HepG2 (cell line): Measurements from ENCODE around the gene SFT2D1. TPM values are rescaled to one million over a fixed set of nuclear protein-coding genes. Genes with fewer than 3 reads are reported as not detected.
A peak's percentile ranks its signal among the peaks of the same experiment; 100 is the strongest.

Source experiments
- ATAC-seq: fragments of 200-7000 bp; cut with Tn5 transposase; 3 replicates; pipeline ENCODE4 v1.9.1; 2020; ENCODE audit warnings: mild to moderate bottlenecking, moderate library complexity
- BruUV-seq: library from RNA; stranded (reverse); fragments of 400-500 nt; replicated peaks from 2 replicates; lab custom pipeline; 2021; lab: Mats Ljungman, UMichigan
- CTCF ChIA-PET: fragments of 300-600 bp; formaldehyde crosslinking; extraction: SDS; loops from one replicate; lab custom pipeline; 2021; ENCODE audit warnings: low total read pairs, inconsistent platforms, low intra/inter-chr PET ratio; lab: Yijun Ruan, JAX
- POLR2A ChIA-PET: fragments of 350-600 bp; sonication (Branson Sonifier 250); formaldehyde crosslinking; loops from one replicate; lab custom pipeline; 2020; ENCODE audit warnings: antibody characterized with exemption, inconsistent platforms; lab: Yijun Ruan, JAX
- DNase-seq: peaks from one replicate; pipeline ENCODE4 v3.0.0-alpha.2; 2015; ENCODE audit warnings: low spot score
- FAIRE-seq: peaks from 3 replicates; lab custom pipeline; 2011; peaks lifted over from hg19 to GRCh38; lab: Jason Lieb, UNC
- H2AFZ ChIP-seq: one replicate; pipeline ENCODE4 v1.6.1; 2011; ENCODE audit warnings: low read length, inconsistent platforms
- H3K27ac ChIP-seq: fragments of 300-600 bp; 3 replicates; pipeline ENCODE4 v1.8.0; 2011; ENCODE audit warnings: mixed run types, mild to moderate bottlenecking, mixed read lengths, low read length, inconsistent platforms; ENCODE audit not compliant: insufficient read depth; ENCODE audit errors: extremely low read length
- H3K27me3 ChIP-seq, 2 experiments: fragments of 200-600 bp in 1 of 2; 2 replicates in 1 of 2; 3 replicates in 1 of 2; pipeline versions ENCODE4 v1.6.0 to v1.8.0; 2011; ENCODE audit warnings: low read length in 2 of 2, mild to moderate bottlenecking in 2 of 2, moderate library complexity in 2 of 2, inconsistent platforms in 1 of 2; ENCODE audit not compliant: insufficient read depth in 2 of 2, control insufficient read depth in 1 of 2
- H3K36me3 ChIP-seq, 2 experiments: fragments of 200-600 bp in 1 of 2; replicated peaks in 1 of 2; 2 replicates in 1 of 2; 3 replicates in 1 of 2; pipeline versions ENCODE4 v1.5.1 to v1.8.0; 2011; ENCODE audit warnings: low read length in 2 of 2, inconsistent platforms in 1 of 2; ENCODE audit not compliant: insufficient read depth in 2 of 2, control insufficient read depth in 1 of 2
- H3K4me1 ChIP-seq: 2 replicates; pipeline ENCODE4 v1.5.1; 2012; ENCODE audit warnings: low read length, inconsistent platforms; ENCODE audit not compliant: insufficient read depth
- H3K4me2 ChIP-seq: 2 replicates; pipeline ENCODE4 v1.6.0; 2011; ENCODE audit warnings: low read depth, low read length, inconsistent platforms
- H3K4me3 ChIP-seq, 3 experiments: fragments of 200-600 bp in 1 of 3; sonication (generic), shearing (Covaris generic) in 1 of 3; replicated peaks in 1 of 3; 2 replicates each; pipeline ENCODE4 v1.5.1; 2011 to 2016; ENCODE audit warnings: low read length in 3 of 3, inconsistent platforms in 2 of 3, low read depth in 2 of 3, mild to moderate bottlenecking in 2 of 3, control low read depth in 1 of 3, mixed read lengths in 1 of 3; ENCODE audit not compliant: insufficient read depth in 1 of 3
- H3K79me2 ChIP-seq: one replicate; pipeline ENCODE4 v1.6.1; 2011; ENCODE audit warnings: low read length, inconsistent platforms; ENCODE audit not compliant: insufficient read depth
- H3K9ac ChIP-seq: 2 replicates; pipeline ENCODE4 v1.6.0; 2011; ENCODE audit warnings: mild to moderate bottlenecking, low read depth, low read length, inconsistent platforms; ENCODE audit not compliant: insufficient read depth
- H3K9me3 ChIP-seq: 2 replicates; pipeline ENCODE4 v1.5.1; 2012; ENCODE audit warnings: mild to moderate bottlenecking, low read length
- H4K20me1 ChIP-seq: 2 replicates; pipeline ENCODE4 v1.6.0; 2011; ENCODE audit warnings: inconsistent platforms, mild to moderate bottlenecking, low read length, moderate library complexity; ENCODE audit not compliant: insufficient read depth
- E2F2 ChIP-seq: sonication (generic); formaldehyde crosslinking; IDR thresholded peaks from 2 replicates; pipeline ENCODE4 v1.4.0; 2020; ENCODE audit warnings: missing genetic modification reagents, borderline replicate concordance
- IRF1 ChIP-seq: sonication (generic); formaldehyde crosslinking; IDR thresholded peaks from 2 replicates; pipeline ENCODE4 v1.4.0; 2020; ENCODE audit warnings: low read depth, mild to moderate bottlenecking, missing genetic modification reagents
- MNT ChIP-seq: fragments of 450-650 bp; IDR thresholded peaks from 2 replicates; pipeline ENCODE4 v1.6.1; 2016
- ZNF577 ChIP-seq: sonication (generic); formaldehyde crosslinking; IDR thresholded peaks from 2 replicates; pipeline ENCODE4 v1.4.0; 2020; ENCODE audit warnings: mild to moderate bottlenecking, low read depth, missing genetic modification reagents, borderline replicate concordance
- WGBS: methylation state at CpG from one replicate; pipeline ENCODE4 v1.1.6; 2017; ENCODE audit warnings: low lambda C conversion rate; 5-methylcytosine and 5-hydroxymethylcytosine counted together
- in situ Hi-C: cut with HindIII; loops from 2 replicates; pipeline ENCODE4 v1.10.0; 2017; ENCODE audit warnings: low pct_unique_long_range_greater_than_20kb; ENCODE audit not compliant: extremely low pct_ligation_motif_present
- intact Hi-C: fragments of 100-400 bp; cut with micrococcal nuclease; formaldehyde crosslinking; loops from one replicate; pipeline ENCODE4 v1.10.0; 2022; ENCODE audit not compliant: unreplicated experiment
- polyA plus RNA-seq, 8 experiments: library from polyadenylated mRNA; depleted of rRNA in 3 of 8; stranded (reverse) in 7 of 8; unstranded in 1 of 8; fragments of >200 nt; fragmentation: Illumina TruSeq in 4 of 8; extraction: Trizol in 4 of 8; gene quantifications; 2 replicates each; pipeline versions ENCODE4 v1.2.1 to v1.2.3, GENCODE V29; 2011 to 2016; ENCODE audit warnings: low read depth in 4 of 8, missing spikeins in 1 of 8, mixed read lengths in 1 of 8; ENCODE audit not compliant: insufficient read depth in 1 of 8
- total RNA-seq, 5 experiments: library from RNA; depleted of rRNA; stranded (reverse); fragments of >200 nt; fragmentation: Illumina TruSeq; extraction: Trizol; gene quantifications; 2 replicates each; pipeline ENCODE4 v1.2.3, GENCODE V29; 2016; ENCODE audit warnings: low read depth in 1 of 5

Gene SFT2D1
- total and polyA plus RNA-seq, 2 of the 13 experiments (the other 11 are each of a cell fraction or from before 2014, with no cell fraction given), result 115 to 147 TPM

DNA sequence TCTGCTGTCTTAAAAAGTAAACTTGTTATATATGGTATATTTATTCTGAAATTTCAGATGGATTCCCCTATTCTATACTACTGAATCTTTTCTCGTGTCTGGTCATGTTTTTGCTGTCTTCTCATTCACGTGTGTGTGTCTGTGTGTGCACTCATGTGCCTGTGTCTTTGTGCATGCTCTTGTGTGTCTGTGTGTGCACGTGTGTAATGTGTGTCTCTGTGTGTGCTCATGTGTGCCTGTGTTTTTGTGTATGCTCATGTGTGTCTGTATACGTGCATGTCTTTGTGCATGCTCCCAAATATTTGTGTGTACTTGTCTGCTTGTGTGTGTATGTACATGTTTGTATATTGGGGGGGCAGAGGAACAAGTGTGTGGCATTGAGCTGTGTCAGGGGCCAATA lies 68.2 kb downstream of the SFT2D1 start:
- CTCF ChIA-PET, result no interaction called here
- in situ Hi-C loops, result no loop called here

More for the DNA sequence above, 68.2 kb downstream of the SFT2D1 start:
- intact Hi-C loops, result loop anchor here (2.0 to 10.0 kb wide), 3 partner anchors 39 to 191 kb away; no protein-coding TSS in a partner anchor
- no peak overlapping the region for H3K9ac ChIP-seq
- no peak for DNase-seq
- POLR2A ChIA-PET, result no interaction called here
- H4K20me1 ChIP-seq, result no peaks in the 10 kb centered on the region
- H3K4me3 ChIP-seq, result no peak overlapping the region
- no peak for ATAC-seq
- WGBS, result 1% methylated on average over 4 of the region's 4 CpGs
- no peak overlapping the region for H3K27ac ChIP-seq
- H3K4me1 ChIP-seq, result peaks cover 7% of the 10 kb centered on the region; the same call in 1 of the 2 replicates
- no peaks in the 10 kb centered on the region for H3K79me2 ChIP-seq
- no peaks in the 10 kb centered on the region for H3K9me3 ChIP-seq
- TF ChIP-seq ZNF577 (CRISPR knock-in tag) (no peak), MNT (peak; percentile 90), E2F2 (CRISPR knock-in tag) (no peak), IRF1 (CRISPR knock-in tag) (no peak)
- no peaks in the 10 kb centered on the region for H3K36me3 ChIP-seq
- no peak overlapping the region for H3K4me2 ChIP-seq
- no TSS peak for BruUV-seq
- peaks cover 9 to 33% of the 10 kb centered on the region in 2 experiments for H3K27me3 ChIP-seq
- no peak for FAIRE-seq
- H2AFZ ChIP-seq, result no peak overlapping the region
